Measurements from ENCODE around the gene SPATA13.

SPATA13 gene

DNA sequence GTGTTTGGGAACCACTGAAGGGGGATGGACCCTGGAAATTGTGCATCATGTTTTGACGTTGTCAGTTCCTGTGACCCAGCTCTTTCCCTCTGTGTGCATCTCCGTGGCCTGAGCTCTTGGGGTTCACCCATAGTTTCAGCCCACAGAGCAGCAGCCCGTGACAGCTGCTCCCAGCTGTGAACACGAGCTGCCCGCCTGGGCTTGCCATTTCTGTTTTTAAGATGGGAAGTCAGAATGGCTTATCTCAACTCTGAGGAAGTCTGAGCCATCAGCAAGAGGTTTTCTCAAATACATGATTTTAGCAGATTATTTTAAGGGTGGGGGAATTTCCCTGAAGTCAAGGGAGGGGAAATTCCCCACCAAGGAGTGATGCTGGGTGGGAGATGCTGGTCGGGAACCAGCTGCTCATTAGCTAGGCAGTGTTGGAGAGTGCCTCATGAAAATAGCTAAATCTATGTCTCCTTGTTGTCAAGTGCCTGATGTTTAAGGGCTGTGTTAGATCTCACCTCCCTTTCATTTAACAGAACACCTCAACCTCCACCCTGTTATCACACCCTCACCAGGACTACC, 114.0 kb downstream of the SPATA13 start:
- in situ Hi-C loops (cut with HindIII; ENCODE audit: low sequenced_read_pairs): no loop called here

- in situ Hi-C loops (cut with HindIII; ENCODE audit: low sequenced_read_pairs): no loop called here
These were observed 114.5 kb downstream of the SPATA13 start for GRCh38 chr13:24275041-24275440.

GRCh38 chr13:24276306-24276705, 115.8 kb downstream of the SPATA13 start:
- in situ Hi-C loops (cut with HindIII; ENCODE audit: low sequenced_read_pairs): no loop called here

DNA sequence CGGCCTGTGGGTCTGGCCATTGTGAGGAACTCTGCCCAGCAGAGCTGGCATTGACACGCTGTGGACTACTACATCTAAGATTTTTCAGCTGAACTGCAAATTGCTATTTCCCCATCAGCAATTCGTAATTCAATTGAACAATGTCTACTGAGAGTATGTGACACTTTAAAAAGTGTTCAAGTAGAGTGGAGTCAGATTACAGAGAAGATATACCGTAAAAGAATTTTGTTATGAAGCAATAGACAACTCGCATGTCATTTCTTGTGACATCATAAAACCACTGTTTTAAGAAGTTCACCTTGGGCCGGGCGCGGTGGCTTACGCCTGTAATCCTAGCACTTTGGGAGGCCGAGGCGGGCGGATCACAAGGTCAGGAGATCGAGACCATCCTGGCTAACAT, 116.3 kb downstream of the SPATA13 start:
- in situ Hi-C loops (cut with HindIII; ENCODE audit: low sequenced_read_pairs): no loop called here

DNA sequence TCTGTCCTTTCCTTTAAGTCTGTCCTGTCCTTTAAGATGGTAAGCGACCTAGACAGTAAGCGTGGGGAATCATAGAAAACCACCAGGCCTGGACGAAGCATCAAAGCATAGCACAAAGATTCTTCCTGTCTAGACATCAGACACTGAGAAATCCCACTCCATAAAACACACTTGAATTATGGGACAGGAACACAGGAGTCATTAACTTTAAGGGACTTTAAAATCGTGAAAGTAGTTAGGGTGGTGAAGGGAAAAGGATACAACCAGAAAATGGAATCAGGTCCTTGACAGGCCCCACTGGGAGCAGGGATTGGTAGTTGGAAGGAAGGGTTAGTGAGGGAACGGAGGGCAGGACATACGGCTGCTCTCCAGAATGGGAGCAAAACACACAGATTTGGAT, 117.2 kb downstream of the SPATA13 start:
- in situ Hi-C loops (cut with HindIII; ENCODE audit: low sequenced_read_pairs): no loop called here

GRCh38 chr13:24279327-24280110, 119.0 kb downstream of the SPATA13 start:
- in situ Hi-C loops (cut with HindIII; ENCODE audit: low sequenced_read_pairs): no loop called here

- in situ Hi-C loops (cut with HindIII; ENCODE audit: low sequenced_read_pairs): no loop called here
These were observed 120.2 kb downstream of the SPATA13 start for GRCh38 chr13:24280720-24281119.

DNA sequence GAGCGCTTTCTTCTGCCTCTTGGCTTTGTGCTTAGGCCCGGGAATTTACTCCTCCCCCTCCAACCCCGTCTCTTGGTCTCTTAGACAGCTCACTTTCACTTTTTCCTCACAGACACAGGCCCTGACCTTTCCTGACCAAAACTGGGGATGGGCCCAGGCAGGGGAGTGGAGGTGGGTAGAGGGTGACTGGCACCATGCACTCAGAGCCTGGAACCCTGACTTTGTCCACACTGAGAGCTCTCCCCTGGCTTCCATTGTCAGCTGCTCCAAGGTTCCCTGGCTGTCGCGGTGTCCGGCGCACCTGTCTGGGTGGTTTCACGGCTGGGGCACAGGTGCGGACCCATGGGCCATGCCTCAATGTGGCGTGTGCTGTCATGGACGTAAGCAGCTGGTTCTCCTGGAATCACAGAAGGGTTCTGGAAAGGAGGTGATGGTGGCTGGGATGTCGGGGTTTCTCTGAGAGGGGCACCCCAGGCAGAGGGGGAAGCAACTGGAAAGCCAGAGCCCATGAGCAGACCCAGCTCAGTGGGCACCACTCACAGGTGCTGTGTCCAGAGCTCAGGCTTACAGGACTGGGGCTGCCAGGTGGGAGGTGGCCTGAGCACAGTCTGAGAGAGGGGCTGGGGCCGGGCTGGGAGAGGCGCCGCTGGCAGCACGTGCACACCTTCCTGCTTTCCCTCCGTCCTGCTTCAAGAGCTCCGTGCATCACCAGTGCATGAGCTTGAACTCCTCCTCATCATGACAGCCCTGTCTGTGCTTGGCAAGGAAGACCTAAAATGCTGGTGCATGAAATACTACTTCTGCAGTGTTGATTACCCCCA, 120.9 kb downstream of the SPATA13 start:
- in situ Hi-C loops (cut with HindIII; ENCODE audit: low sequenced_read_pairs): no loop called here

DNA sequence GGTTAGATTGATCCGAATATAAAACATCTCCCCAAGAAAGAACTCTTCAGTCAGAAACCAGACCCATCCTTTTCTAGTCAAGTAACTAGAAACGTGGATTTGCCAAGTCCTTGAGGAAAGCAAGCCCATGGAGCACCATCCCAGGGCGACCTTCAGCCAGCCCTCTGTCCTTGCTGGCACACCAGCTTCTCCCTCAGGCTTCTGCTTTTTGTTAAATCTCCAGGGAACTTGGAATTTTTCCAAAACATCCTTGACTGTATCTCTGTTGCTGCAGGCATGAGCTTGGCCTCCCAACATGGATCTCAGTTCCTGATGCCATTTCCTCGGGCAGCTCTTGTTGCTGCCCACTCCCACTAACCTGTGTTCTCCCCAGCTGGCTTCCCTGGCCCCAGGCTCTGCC, 121.7 kb downstream of the SPATA13 start:
- in situ Hi-C loops (cut with HindIII; ENCODE audit: low sequenced_read_pairs): no loop called here

DNA sequence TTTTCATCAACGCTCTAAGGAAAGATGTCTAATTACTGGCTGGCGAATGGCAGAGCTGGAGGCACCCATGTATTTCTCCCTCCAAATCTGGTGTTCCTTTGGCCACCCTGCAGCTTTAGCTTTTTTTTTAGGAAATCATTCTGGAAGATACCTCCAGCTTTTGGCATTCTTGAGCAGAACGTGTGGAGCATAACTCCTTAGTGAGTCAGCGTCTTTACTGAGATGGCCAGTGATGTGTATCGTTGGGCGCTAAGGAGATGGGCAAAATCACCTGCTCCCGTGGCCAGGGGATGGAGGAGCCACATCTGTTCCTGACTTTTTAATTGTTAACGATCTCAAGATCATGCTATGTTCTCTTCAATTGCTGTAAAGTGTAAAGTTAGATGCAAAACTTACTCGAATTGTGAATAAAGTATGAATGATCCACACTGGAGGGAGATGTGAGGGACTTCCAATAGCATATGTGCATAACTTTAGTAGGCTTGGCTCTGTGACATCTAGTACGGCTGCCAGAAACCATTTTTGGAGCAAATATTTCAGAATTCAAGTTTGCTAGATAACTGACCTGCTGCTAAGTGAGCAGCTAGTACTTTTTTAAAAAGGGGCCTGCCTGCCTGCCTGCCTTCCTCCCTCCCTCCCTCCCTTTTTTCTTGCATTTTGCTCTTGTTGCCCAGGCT, 124.5 kb downstream of the SPATA13 start:
- in situ Hi-C loops (cut with HindIII; ENCODE audit: low sequenced_read_pairs): no loop called here

- in situ Hi-C loops (cut with HindIII; ENCODE audit: low sequenced_read_pairs): no loop called here
These were observed 126.1 kb downstream of the SPATA13 start for GRCh38 chr13:24286624-24287023.

GRCh38 chr13:24287748-24288287, 127.3 kb downstream of the SPATA13 start:
- in situ Hi-C loops (cut with HindIII; ENCODE audit: low sequenced_read_pairs): no loop called here

- in situ Hi-C loops (cut with HindIII; ENCODE audit: low sequenced_read_pairs): no loop called here
These were observed 128.3 kb downstream of the SPATA13 start for GRCh38 chr13:24288870-24289269.

GRCh38 chr13:24290280-24290932, 129.9 kb downstream of the SPATA13 start:
- in situ Hi-C loops (cut with HindIII; ENCODE audit: low sequenced_read_pairs): no loop called here

DNA sequence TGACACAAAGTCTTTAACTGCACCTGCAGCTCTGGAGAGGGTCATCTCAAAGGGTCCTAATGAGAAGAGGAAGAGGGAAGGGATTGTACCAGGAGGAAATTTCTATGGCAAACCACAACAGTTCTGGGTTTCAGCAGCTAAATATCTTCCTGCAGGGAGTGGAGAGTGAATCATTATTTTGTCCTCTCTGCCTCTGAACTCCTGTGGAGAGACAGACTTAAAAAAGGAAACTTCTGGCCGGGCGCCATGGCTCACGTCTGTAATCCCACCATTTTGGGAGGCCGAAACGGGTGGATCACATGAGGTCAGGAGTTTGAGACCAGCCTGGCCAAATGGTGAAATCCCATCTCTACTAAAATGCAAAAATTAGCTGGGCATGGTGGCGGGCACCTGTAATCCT, 132.0 kb downstream of the SPATA13 start:
- in situ Hi-C loops (cut with HindIII; ENCODE audit: low sequenced_read_pairs): no loop called here

DNA sequence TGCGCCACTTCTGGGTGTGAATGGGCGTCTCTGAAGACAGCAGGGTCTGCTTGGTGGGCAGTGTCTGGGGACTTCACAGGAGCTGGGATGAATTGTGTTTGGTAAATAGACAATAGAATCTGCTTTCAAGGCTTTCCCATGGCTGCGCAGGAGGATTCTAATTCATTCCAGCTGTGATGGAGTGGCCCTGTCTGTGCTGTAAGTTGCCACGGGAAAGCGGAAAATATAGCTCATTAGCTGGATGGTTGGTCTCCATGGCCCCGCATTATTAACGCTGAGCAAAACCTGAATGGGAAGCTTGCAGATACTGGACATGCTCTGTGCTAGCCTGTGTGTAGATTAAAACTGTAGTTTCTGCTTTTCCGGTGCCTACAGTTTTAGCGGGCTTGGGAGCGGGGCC, 133.2 kb downstream of the SPATA13 start:
- in situ Hi-C loops (cut with HindIII; ENCODE audit: low sequenced_read_pairs): no loop called here

DNA sequence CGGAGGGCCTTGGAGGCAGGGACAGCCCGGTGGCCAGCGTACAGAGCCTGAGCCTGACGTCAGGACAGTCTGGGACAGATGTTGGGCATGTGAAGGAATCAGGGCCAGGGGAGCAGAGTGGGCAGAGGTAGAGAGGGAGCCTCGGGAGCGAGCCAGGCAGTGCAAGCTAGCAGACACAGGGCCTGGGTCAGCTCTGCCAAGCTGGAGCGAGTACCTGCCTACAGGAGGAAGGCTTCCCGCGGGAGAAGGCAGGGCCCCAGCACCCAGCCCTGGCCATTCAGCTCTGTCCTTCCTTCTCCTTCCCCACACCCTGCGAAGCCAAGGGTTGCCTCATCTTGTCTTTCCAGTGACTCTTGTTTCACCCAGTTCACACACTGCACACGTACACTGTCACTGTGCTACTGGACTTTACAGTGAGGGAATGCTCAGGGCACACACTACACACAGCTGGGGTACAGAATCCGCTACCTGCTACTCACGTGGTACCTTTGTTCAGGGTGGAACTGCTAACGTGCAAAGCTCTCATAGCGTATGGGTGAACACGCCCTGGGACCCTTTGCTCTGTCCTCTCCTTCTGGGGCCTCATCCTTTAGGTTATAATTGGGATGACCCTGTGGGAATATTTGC, 139.1 kb downstream of the SPATA13 start:
- in situ Hi-C loops (cut with HindIII; ENCODE audit: low sequenced_read_pairs): no loop called here

GRCh38 chr13:24301434-24301833, 140.9 kb downstream of the SPATA13 start:
- in situ Hi-C loops (cut with HindIII; ENCODE audit: low sequenced_read_pairs): no loop called here

- in situ Hi-C loops (cut with HindIII; ENCODE audit: low sequenced_read_pairs): no loop called here
These were observed 141.4 kb downstream of the SPATA13 start for GRCh38 chr13:24301911-24302310.

- in situ Hi-C loops (cut with HindIII; ENCODE audit: low sequenced_read_pairs): no loop called here
These were observed 144.1 kb downstream of the SPATA13 start for GRCh38 chr13:24304620-24305019.
